Erythroblast (primary cell): ENCODE measurements around the gene EPS8.

Experiments used
- GATA1 ChIP-seq: IDR thresholded peaks from 2 replicates; pipeline ENCODE4 v1.6.1; 2011; ENCODE audit warnings: low read depth, mild to moderate bottlenecking, control low read depth, low read length, moderate library complexity
- POLR2A ChIP-seq: IDR thresholded peaks from 2 replicates; pipeline ENCODE4 v1.6.1; 2011; ENCODE audit warnings: mild to moderate bottlenecking, low read length

GRCh38 chr12:15712823-15713660, 76.1 kb downstream of the EPS8 start:
- TF ChIP-seq POLR2A (no peak), GATA1 (no peak)
